ENCODE results near the gene PSMC5.

DNA sequence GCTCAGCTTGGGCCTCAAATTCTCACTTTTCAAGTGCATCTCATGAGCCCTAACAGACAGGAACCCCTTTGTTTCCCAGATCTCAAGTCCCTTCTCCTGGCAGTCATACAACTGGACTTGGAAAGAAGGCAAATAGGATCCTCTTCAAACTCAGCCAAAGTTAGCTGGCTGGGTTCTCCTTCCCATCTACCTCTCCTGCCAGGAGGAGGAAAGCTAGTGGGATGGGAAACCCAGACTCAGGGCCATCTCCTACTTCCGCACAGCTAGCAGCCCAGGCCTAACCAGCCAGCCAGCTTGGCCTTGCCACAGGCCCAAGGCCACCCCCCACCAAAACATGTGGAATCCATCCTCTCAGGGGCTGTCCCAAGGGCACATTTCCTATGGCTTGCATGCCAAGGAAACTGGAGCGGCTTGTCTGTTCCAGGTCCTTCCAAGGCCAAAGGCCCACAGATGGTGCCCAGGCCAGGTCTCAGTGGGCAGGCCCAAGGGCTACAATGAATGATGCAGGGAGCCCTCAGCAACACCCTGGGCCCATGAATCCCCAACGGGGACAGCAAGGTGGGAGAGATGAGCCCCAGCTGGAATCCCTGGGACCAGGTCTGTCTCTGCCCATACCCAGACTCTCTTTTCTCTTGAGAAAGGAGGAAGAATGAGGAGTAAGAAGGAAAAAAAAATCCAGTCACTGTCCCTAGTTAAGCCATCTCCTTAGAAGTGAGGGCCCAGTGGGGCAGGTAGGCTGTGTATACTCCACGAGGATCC is 13.5 kb downstream of the PSMC5 start:
- TF ChIP-seq, protein P1, sequence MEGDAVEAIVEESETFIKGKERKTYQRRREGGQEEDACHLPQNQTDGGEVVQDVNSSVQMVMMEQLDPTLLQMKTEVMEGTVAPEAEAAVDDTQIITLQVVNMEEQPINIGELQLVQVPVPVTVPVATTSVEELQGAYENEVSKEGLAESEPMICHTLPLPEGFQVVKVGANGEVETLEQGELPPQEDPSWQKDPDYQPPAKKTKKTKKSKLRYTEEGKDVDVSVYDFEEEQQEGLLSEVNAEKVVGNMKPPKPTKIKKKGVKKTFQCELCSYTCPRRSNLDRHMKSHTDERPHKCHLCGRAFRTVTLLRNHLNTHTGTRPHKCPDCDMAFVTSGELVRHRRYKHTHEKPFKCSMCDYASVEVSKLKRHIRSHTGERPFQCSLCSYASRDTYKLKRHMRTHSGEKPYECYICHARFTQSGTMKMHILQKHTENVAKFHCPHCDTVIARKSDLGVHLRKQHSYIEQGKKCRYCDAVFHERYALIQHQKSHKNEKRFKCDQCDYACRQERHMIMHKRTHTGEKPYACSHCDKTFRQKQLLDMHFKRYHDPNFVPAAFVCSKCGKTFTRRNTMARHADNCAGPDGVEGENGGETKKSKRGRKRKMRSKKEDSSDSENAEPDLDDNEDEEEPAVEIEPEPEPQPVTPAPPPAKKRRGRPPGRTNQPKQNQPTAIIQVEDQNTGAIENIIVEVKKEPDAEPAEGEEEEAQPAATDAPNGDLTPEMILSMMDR (IDR thresholded peaks at IDR 0.05), result no peak
- TF ChIP-seq POLR2AphosphoS5 (IDR thresholded peaks at IDR 0.05; ENCODE audit: low read depth, low read length), result no peak

Data from Panc1 (cell line).